HG03575 (cell line): ENCODE data around the gene MGAT4D.
"Not testable (repeated sequence)": the region's sequence is repeated elsewhere in the genome, so short reads cannot be mapped to it uniquely, and the experiment has no call there.

ENCODE experiments used
- ATAC-seq: cut with Tn5 transposase; IDR thresholded peaks from one replicate; pipeline ENCODE4 v1.9.1; 2021; ENCODE audit not compliant: unreplicated experiment, insufficient number of reproducible peaks, low FRiP score; ENCODE audit errors: extremely low read depth

The MGAT4D gene

DNA sequence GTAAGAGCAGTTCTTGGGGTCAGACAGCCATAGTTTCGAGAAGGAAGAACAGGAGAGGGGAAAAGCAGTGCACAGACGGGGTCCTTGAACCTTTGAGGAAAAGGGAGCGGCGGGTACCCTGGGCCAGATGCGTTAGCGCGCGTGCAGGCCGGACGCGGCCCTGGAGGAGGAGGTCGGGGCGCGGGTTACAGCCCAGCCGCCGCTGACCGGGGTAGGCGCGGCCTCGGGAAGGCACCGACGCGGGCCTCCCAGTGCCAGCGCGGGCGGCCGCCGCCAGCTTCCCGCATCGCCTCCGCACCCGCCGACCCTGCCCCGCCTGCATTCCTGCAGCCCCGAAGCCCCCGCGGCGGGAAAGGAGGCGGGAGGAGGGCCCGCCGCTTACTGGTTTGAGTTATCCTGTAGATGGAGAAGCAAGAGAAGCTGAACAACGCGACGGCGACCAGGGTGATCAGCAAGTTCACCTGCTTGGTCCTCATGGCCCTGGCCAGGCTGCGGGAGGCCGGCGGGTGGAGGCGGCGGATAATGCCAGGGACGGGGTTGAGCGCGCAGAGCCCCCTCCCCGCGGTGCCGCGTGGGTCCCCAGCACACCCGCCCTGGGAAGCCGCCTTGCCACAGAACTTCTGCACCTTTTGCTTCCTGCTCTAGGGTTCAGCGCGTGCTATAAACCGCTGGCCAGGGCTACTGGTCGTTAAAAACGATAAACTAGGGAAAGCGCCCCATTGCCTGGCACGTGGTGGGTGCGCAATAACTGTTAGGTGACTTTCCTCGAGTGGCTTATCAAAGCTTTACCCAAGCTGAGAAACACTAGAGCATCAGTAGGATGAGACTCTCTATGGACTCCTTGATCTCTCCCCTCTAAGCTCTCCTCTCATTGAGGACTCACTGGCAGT, at the start of gene MGAT4D:
TSS of gene MGAT4D (minus strand) at position 547 of the 890 bp plus-strand sequence. CDS start at position 476, 71 bp downstream.
- no peak for ATAC-seq

DNA sequence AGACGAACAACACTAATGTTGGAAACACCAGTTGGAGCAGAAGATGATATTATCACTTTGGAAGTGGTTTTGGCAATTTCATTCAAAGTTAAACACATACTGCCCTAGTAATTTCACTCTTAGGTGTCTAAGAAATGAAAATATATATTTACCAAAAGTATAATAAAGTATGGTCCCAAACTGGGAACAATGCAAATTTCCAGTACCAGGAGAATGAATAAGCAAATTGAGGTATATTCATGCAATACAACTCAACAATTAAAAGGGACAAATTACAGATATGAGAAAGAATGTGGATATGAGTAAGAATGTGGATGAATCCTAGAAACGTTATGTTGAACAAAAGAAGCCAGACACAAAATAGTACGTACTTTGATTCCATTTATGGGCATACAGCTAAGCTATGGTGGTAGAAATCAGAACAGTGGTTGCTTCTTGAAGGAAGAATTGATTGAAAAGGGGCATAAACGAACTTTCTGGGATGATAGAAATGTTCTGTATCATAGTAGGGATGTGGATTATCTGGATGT, 35.9 kb upstream of the MGAT4D start:
- no peak for ATAC-seq

DNA sequence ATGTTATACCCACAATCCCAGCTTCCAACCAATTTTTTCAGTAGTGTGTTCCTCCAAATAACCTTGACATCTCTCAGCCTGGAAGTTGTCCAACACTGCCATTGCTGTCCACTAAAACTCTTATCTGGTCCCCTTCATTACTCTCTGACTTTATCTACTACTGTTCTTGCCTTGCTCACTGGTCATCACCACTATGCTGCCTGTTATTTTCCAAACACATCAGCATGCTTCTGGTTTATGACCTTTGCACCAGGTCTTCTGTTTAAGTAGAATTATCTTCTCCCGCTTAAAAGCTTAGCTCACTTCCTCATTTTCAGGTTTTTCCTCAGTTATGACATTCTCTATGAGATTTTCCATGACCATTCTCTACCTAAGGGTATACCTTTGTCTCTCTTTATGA, 31.3 kb upstream of the MGAT4D start:
- ATAC-seq, result no peak

DNA sequence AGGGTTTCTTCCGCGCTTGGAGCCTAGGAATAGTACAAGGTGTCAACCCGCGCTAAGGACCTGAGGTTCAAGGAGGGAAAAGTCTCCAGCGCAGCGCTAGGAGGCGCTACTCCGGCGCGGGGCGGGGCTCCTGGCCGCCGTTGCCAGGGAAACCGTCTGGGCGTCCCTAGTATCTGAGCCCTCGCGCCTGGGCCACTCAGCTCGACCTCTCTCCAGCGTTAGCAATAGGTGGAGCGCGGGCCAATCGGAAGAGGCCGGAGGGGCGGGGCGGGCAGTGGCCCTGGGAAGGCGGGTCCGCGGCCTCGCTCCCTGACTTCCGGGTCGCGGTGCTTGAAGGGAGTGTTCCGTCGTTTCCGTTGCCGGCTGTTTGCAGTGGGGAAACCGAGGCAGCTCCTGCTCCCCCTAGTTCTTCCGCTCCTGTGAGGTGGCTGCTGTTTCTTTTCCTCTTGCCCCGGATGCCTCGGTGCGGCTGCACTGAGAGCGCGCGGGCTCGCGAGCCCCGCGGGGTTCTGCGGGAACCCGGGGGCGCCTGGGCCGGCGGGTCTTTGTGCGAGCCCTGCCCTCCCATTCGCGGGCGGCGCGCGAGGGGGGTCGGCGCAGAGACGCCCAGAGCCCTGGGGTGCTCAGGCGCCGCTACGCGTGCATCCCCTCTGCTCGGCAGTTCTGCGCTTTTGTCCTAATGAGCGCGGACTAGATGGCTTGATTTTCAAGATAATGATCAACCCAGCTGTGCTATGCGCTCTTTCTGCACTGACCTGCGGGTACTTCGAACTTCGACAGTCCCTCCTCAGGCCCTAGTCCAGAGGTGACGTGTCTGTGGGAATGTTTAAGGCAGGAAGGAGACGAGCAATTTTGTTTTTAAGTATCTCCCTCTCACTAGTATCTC, 26.0 kb upstream of the MGAT4D start, which contains the start of gene ELMOD2:
TSS of gene ELMOD2 (plus strand) at position 312 of the 886 bp plus-strand sequence. CDS start 1,261 bp downstream, outside the sequence.
- ATAC-seq, result peak; percentile 99

DNA sequence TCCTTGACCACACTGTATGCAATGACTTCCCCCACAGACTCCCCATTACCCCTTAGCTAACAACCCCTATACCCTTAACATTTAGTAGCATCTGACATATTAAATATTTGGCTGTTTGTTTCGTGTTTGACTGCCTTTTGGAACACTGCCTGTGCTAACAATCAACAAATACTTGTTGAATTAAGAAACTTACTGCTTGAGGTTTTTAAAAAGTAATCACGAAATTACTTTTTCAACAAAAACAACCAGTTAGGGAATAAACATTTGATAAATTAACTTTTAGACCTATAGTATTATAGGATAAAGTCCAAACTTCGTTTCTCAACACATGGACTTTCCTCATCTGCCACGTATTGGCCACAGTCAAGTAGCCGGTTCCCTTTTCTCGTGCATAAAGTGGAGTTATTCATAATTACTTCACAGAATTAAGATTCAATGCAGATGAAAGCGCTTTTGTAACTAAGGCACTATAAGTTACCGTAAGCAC, 25.3 kb upstream of the MGAT4D start:
- ATAC-seq, result peak; percentile 16

DNA sequence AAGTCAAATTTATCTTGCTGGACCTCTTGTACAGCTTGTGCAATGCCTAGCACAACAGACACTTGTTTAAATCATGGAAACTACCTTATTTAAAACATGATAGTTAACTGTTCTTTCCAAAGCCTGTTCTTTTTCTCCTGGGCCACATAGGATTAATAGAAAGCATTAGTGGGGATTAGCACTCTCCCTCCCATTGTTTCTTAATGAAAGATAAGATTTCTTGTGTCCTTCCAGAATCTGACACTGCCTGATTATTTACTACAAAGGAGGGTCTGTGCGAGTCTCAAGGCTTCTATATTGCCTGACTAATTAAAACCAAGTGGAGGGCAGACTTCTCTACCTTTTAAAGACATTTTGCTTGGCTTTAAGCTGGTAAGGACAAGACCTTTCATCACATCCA, 17.3 kb upstream of the MGAT4D start:
- no peak for ATAC-seq

DNA sequence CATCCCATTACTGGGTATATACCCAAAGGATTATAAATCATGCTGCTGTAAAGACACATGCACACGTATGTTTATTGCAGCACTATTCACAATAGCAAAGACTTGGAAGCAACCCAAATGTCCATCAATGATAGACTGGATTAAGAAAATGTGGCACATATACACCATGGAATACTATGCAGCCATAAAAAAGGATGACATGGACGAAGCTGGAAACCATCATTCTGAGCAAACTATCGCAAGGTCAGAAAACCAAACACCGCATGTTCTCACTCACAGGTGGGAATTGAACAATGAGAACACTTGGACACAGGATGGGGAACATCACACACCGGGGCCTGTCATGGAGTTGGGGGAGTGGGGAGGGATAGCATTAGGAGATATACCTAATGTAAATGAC, 15.7 kb upstream of the MGAT4D start:
- ATAC-seq, result not testable (repeated sequence)

DNA sequence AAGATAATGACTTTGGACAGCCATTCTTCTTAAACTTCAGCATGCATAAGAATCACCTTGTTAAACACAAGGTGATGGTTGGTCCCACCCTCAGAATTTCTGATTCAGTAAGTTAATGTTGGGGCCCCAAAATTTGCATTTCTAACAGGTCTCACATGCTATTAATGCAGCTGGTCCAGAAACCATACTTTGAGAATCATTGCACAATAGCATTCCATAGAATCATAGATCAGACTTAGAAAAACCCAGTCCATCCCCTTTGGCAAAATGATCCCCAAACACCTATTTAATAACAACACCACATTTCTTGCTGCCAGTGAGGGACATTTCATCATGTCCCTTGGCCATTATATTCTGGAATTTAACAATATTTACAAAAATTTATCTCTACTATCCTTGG, 6.2 kb upstream of the MGAT4D start:
- no peak for ATAC-seq

DNA sequence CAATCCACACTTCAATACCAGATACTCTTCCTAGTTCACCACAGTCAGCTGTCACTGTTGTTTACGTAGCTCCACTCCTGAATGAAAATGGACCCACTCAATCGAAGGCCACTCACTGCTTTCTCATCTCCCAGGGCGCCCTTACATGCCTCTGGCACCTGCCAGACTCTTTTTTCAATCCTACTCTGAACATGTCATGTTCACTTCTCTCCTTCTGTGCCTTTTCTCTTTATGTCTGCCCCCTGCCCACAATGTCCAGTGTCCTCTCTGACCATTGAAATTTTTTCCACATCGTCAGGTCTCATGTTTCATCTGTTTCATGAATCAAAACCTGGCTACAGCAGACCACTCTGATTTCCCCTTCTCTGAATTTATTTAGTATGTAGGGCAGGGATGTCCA, 1.3 kb upstream of the MGAT4D start:
- no peak for ATAC-seq

DNA sequence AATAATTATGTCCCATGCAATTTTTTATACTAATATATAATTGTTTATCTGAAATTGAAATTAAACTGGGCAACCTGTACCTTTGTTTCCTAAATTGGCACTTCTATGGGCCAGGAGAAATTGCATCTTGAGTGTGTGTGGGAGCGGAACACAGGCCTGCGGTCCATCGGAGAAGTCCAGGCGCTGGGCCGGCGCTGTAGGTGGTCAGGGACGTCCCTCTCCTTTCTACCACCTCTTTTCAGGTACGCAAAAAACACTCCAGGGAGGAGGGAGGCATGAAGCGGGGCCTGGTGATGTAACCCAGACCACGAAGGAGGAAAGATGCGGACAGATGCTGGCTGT, 717 bp downstream of the MGAT4D start:
- no peak for ATAC-seq

DNA sequence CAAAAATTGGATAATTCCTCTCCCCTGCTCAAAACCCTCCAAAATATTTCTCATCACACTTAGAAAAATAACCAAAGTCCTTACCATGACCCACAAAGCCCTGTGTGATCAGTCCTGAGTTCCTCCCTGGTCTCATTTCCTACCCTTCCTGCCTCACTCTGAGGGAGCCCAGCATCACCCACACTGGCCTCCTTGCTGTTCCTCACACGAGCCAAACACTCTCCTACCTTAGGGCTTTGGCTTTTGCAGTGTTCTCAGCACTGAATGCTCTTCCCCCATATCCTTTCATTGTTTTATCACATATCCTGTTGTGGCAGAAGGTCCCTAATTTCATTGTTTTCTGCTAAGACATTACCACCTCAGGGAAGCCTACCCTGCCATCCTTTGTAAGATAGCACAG, 12.2 kb downstream of the MGAT4D start:
- ATAC-seq, result no peak

DNA sequence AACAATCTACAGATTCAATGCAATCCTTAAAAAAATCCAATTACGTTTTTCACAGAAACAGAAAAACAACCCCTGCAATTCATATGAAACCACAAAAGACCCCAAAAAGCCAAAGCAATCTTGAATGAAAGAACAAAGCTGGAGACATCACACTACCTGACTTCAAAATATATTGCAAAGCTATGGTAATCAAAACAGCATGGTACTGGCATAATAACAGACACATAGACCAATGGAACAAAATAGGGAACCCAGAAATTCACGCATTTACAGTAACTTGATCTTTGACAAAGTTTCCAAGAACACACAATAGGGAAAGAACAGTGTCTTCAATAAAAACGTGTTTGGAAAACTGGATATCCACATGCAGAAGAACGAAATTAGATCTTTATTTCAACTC, 14.6 kb downstream of the MGAT4D start:
- ATAC-seq, result no peak

DNA sequence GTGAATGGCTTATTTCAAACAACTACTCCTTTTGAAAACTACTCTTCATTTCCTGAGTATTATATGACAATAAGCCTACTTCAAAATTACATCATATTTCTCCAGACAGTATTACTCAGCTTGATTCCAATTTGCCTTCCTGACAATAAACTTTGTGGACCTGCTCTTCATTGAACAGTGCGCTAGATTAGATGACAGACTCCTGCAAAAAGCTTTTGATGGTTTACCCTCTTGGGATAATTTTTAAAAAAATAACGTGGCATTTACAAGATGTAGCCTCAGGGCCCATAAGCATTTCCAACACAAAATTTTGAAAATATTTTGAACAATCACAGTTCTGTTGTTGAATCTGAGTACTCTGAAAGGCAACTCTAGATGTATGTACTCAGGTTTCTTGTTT, 25.9 kb downstream of the MGAT4D start:
- no peak for ATAC-seq

DNA sequence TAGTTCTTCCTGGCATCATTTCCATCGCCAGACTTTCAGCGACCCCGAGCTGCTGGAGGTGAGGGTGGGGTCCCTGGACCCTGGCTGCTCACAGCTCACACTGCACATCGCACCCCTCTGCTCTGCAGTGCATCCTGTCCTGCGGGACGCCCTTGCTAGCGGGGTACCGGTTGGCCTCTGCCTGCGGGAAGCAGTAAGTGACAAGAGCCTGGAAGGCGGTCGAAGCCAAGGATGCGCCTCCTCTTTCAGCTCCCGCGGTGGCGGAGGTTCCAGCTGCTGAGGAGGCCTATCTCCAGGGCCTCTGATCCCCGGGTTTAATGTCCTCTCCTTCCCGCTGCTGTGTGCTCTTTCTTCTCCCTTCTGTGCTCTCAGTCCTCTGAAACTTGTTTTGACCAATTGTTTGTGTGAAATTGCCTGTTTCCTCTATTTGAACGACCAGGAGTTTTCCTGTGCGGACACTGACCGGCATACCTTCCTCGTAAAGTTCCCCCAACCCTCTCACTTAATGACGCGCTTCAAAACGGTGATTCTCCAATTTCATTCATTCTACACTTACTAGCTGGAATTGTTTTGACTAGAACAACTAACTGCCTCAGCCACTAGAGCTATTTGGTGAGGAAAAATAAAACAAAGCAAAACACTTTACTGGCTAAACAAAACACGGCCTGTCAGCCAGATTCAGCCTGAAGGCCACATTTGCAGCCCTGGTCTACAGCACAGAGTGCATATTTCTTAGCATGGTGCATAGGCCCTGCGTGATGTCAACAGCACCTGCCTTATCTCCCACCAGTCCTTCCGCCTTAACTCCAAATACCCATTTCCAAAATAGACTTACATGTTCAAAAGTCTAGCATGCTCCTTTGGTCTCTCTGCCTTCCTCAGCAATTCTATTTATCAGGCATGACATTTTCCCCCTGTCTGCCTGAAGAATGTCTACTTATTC, 28.0 kb downstream of the MGAT4D start:
- ATAC-seq, result no peak

DNA sequence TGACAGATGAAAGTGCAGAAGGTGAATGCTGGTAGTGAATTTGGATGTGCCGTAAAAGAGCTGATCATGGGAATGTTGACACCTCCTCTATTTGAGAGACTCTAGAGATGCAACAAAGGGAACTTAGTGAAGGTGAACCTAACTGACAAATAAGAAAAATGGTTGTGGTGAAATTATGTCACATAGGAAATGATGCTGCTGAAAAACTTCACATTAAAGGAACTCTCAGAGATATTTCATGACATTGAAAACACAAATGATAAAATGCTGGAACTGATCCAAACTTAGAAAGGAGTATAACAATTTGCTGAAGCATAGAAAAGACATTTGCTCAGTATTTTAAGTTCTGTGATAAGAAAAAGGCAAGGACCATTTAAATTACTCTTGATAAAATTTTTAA, 31.9 kb downstream of the MGAT4D start:
- ATAC-seq, result no peak

DNA sequence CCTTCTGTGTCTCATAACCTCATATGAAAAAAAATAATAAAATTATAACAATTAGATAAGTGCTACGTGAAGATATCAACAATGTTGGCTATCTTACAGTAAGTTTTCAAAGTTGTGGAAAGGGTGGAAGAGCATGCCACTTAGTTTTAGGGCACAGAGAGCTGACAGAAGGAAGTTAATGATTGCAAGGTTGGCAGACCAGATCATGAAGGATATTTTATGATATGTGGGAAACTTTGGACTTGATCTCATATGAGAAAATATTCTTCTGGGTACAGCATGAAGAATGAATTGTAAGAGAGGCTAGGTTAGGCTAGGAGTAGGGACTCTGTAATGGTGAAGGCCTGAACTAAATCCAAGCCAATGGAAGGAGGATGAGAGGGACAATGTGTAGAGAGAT, 34.5 kb downstream of the MGAT4D start:
- no peak for ATAC-seq

DNA sequence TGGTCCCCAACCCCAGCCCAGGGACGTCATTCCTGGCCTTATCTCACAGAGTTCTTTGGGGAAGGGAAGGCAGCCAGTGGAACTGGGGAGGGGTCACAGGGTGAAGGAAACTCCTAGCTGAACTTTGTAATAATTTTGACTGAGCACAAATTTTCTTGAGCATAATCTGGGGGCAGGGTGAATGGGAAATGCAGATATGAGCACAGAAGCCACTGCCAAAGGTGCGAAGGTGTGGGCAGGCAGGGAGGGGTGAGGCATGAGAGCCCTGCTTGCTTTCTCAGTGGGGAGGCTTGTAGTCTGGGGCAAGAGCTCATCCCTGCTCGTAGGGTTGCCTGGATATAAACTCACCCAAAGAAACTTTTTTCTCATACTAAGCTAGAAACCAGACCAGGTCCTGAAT, 34.9 kb downstream of the MGAT4D start:
- ATAC-seq, result no peak

DNA sequence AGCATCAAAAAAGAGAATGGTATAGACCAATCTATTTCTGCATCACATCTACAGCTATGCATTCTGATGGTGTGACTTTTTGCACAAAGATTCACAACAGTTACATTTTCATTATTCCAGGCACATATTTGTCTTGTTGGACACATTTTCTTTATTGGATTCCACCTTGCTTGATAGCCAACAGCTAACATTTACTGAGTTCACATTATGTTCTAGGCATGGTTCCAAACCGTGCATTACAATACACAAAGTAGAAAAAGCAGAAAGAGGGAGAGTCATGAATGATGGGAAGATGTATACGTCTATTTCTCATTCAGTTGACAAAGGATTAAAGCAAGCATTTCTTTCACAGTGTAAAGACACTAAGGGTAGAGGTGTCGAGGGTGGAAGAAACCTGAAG, 47.7 kb downstream of the MGAT4D start:
- ATAC-seq, result no peak

DNA sequence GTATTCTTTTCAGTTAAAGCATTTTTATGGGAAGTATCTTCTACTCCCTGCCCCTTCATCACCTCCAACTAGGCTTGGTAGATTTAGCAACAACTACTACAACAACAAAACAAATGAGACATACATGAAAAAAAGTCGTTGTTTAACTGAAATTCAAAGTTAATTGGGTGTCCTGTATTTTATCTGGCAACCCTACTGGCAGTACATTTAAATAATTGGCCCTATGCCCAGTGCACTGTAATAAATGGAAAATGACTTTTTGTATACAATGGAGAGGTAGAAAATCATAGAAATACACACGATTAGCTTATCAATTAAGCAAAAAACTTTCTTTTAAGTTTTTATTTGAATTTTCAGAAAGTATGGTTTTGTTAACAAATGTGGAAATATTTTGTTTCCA, 49.3 kb downstream of the MGAT4D start:
- ATAC-seq, result no peak
